Endothelial cell of umbilical vein (primary cell): ENCODE data around the gene KCNJ12. TPM values are rescaled to one million over a fixed set of nuclear protein-coding genes. Genes with fewer than 3 reads are reported as not detected.

Experiments used
- BruUV-seq: library from RNA; stranded (reverse); fragments of 400-500 nt; replicated peaks from 2 replicates; lab custom pipeline; 2021; lab: Mats Ljungman, UMichigan
- CTCF ChIA-PET: fragments of 300-600, 350-600 bp; sonication (Branson Sonifier 250); formaldehyde crosslinking; loops from one replicate; lab custom pipeline; 2021; ENCODE audit warnings: antibody characterized with exemption, inconsistent platforms; lab: Charles Lee
- POLR2A ChIA-PET: fragments of 300-600, 350-600 bp; sonication (Branson Sonifier 250); formaldehyde crosslinking; loops from one replicate; lab custom pipeline; 2021; ENCODE audit warnings: antibody characterized with exemption, inconsistent platforms; lab: Charles Lee
- DNase-seq: peaks from one replicate; pipeline ENCODE4 v3.0.0-alpha.2; 2011; ENCODE audit warnings: low read depth, low spot score
- FAIRE-seq: peaks from 2 replicates; lab custom pipeline; 2011; peaks lifted over from hg19 to GRCh38; lab: Jason Lieb, UNC
- H2AFZ ChIP-seq: 2 replicates; pipeline ENCODE4 v1.6.0; 2012; ENCODE audit warnings: low read depth, low read length, control low read depth, inconsistent platforms
- H3K27ac ChIP-seq: 2 replicates; pipeline ENCODE4 v1.5.1; 2011; ENCODE audit warnings: low read depth, mild to moderate bottlenecking, control low read depth, low read length, moderate library complexity; ENCODE audit not compliant: insufficient read depth
- H3K27me3 ChIP-seq, 2 experiments: 2 replicates each; pipeline versions ENCODE4 v1.6.0 to v1.6.1; 2011; ENCODE audit warnings: low read length in 2 of 2, mixed read lengths in 1 of 2; ENCODE audit not compliant: control insufficient read depth in 2 of 2, insufficient read depth in 2 of 2
- H3K36me3 ChIP-seq, 2 experiments: 2 replicates in 1 of 2; 3 replicates in 1 of 2; pipeline ENCODE4 v1.5.1; 2011; ENCODE audit warnings: low read length in 2 of 2, mild to moderate bottlenecking in 1 of 2, moderate library complexity in 1 of 2; ENCODE audit not compliant: control insufficient read depth in 2 of 2, insufficient read depth in 2 of 2; ENCODE audit errors: extremely low read depth in 1 of 2
- H3K4me1 ChIP-seq: 3 replicates; pipeline ENCODE4 v1.5.1; 2011; ENCODE audit warnings: mild to moderate bottlenecking, low read length; ENCODE audit not compliant: control insufficient read depth, insufficient read depth; ENCODE audit errors: extremely low read depth
- H3K4me2 ChIP-seq: 2 replicates; pipeline ENCODE4 v1.6.1; 2011; ENCODE audit warnings: low read length, control low read depth, mixed read lengths; ENCODE audit not compliant: insufficient read depth
- H3K4me3 ChIP-seq, 3 experiments: fragments of 200-600 bp in 1 of 3; sonication (generic), shearing (Covaris generic) in 1 of 3; replicated peaks in 1 of 3; 2 replicates each; pipeline ENCODE4 v1.5.1; 2011 to 2016; ENCODE audit warnings: control low read depth in 3 of 3, low read length in 3 of 3, mild to moderate bottlenecking in 2 of 3, inconsistent platforms in 1 of 3, low read depth in 1 of 3, moderate library complexity in 1 of 3; ENCODE audit not compliant: insufficient read depth in 1 of 3
- H3K79me2 ChIP-seq: 2 replicates; pipeline ENCODE4 v1.6.0; 2012; ENCODE audit warnings: low read length, inconsistent platforms; ENCODE audit not compliant: control insufficient read depth, insufficient read depth
- H3K9ac ChIP-seq: replicated peaks from 2 replicates; pipeline ENCODE3; 2011; ENCODE audit warnings: low read length, control low read depth; ENCODE audit not compliant: insufficient read depth; ENCODE audit errors: extremely low read depth
- H3K9me1 ChIP-seq: replicated peaks from 3 replicates; pipeline ENCODE4 v1.6.0; 2011; ENCODE audit warnings: mild to moderate bottlenecking, low read length; ENCODE audit not compliant: control insufficient read depth, insufficient read depth; ENCODE audit errors: extremely low read depth
- H3K9me3 ChIP-seq: replicated peaks from 2 replicates; pipeline ENCODE4 v1.5.1; 2012; ENCODE audit warnings: low read length, inconsistent platforms; ENCODE audit not compliant: control insufficient read depth, insufficient read depth
- H4K20me1 ChIP-seq: replicated peaks from 2 replicates; pipeline ENCODE3; 2011; ENCODE audit warnings: mild to moderate bottlenecking, low read length; ENCODE audit not compliant: control insufficient read depth, insufficient read depth; ENCODE audit errors: extremely low read depth
- CTCF ChIP-seq, 2 donors: IDR thresholded peaks; 1 replicate in 1 of 2; 2 replicates in 1 of 2; pipeline ENCODE4 v1.5.1; 2011; ENCODE audit warnings: low read length in 2 of 2, mild to moderate bottlenecking in 2 of 2, moderate library complexity in 2 of 2, control low read depth in 1 of 2, inconsistent platforms in 1 of 2, low read depth in 1 of 2; ENCODE audit not compliant: insufficient read depth in 1 of 2; ENCODE audit errors: extremely low read depth in 1 of 2
- EZH2 ChIP-seq: IDR thresholded peaks from 2 replicates; pipeline ENCODE4 v1.6.1; 2012; ENCODE audit warnings: borderline replicate concordance, low read depth, mild to moderate bottlenecking, moderate library complexity, low read length, inconsistent platforms; ENCODE audit not compliant: severe bottlenecking
- FOS ChIP-seq: IDR thresholded peaks from 2 replicates; pipeline ENCODE4 v1.6.1; 2011; ENCODE audit warnings: mild to moderate bottlenecking, low read length, moderate library complexity, borderline replicate concordance; ENCODE audit not compliant: insufficient read depth
- GATA2 ChIP-seq: IDR thresholded peaks from 2 replicates; pipeline ENCODE4 v1.7.0; 2011; ENCODE audit warnings: low read depth, mild to moderate bottlenecking, moderate library complexity, mixed read lengths, low read length; ENCODE audit not compliant: insufficient read length, insufficient read depth
- JUN ChIP-seq: IDR thresholded peaks from 2 replicates; pipeline ENCODE4 v1.6.1; 2011; ENCODE audit warnings: borderline replicate concordance, low read depth; ENCODE audit not compliant: insufficient read length, insufficient read depth
- MAX ChIP-seq: IDR thresholded peaks from 2 replicates; pipeline ENCODE4 v1.6.1; 2011; ENCODE audit not compliant: insufficient read depth, insufficient read length
- MYC ChIP-seq: IDR thresholded peaks from one replicate; pipeline ENCODE4 v1.6.1; 2011; ENCODE audit warnings: mild to moderate bottlenecking, low read depth, low read length
- POLR2A ChIP-seq: IDR thresholded peaks from 2 replicates; pipeline ENCODE4 v1.6.1; 2012; ENCODE audit warnings: low read depth, mild to moderate bottlenecking, control low read depth, low read length
- POLR2AphosphoS5 ChIP-seq: IDR thresholded peaks from 2 replicates; pipeline ENCODE4 v1.6.1; 2012; ENCODE audit warnings: low read depth, mild to moderate bottlenecking, control low read depth, low read length, moderate library complexity; ENCODE audit not compliant: insufficient read depth
- dilution Hi-C: fragments of 300-500 bp; cut with MboI; formaldehyde crosslinking; loops from one replicate; pipeline ENCODE4 v1.15.0; 2019; ENCODE audit warnings: low sequenced_read_pairs; ENCODE audit not compliant: extremely low pct_ligation_motif_present
- intact Hi-C: fragments of 100-400 bp; cut with micrococcal nuclease; formaldehyde crosslinking; loops from one replicate; pipeline ENCODE4 v1.10.0; 2022
- polyA plus RNA-seq, 4 experiments: library from polyadenylated mRNA; depleted of rRNA in 3 of 4; stranded (reverse) in 3 of 4; unstranded in 1 of 4; fragments of >200 nt; gene quantifications; 2 replicates each; pipeline versions ENCODE4 v1.2.1 to v1.2.3, GENCODE V29; 2011 to 2012; ENCODE audit warnings: missing spikeins in 1 of 4
- total RNA-seq: library from RNA; stranded (reverse); gene quantifications from 2 replicates; pipeline ENCODE4 v1.2.3, GENCODE V29; 2021

KCNJ12 gene
- total and polyA plus RNA-seq, 2 donors (not counting 3 experiments of a cell fraction or from before 2014, with no cell fraction given), result 0.19 to 0.44 TPM

DNA sequence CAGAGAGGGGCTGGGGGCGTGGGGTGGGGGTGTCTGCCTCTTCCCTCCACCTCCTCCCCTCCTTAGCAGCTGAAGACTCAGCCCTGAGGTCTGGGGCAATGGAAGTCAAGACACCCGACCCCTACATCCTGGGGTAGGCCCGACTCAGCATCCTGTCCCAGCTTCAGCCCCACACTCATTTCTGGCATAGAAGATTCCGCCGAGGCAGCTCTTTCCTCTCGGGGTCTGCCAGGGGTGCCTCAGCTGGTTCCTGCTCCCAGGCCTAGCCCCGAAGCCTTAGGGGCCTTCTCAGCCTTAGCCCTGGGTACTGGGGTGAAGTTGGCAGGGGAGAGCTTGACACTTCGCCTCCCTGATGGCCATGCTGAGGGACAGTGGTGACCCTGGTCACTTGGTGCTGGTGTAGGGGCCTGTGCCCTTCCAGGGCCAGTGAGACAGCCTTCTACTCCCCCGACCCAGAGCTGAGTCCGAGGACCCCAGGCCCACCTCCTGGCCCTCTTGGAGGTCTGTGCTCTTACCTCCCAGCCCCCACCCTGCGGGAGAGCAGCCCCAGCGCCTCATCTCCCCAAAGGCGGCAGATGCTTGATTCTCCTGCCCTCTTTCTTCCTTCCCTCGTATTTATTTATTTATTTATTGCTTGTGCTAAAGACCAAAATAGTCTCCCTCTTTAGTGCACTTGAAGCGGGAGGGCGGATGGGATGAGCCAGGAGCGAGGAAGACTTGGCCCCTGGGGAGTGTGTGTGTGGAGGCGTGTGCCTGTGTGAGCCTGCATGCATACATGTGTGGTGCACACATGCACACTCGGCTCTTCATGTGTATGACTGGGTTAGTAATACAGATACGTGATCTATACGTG, 42.5 kb downstream of the KCNJ12 start:
- H3K9me1 ChIP-seq, result no peaks in the 10 kb centered on the region
- POLR2A ChIA-PET, result no interaction called here
- BruUV-seq, result no TSS peak
- dilution Hi-C loops (no loop called here), intact Hi-C loops (no loop called here)
- no peak overlapping the region for H3K4me3 ChIP-seq
- CTCF ChIA-PET, result interaction anchor here (1.3 kb wide), 1 partner anchor 39 kb away, joined by 3 read pairs; no protein-coding TSS in a partner anchor
- FAIRE-seq, result no peak
- TF ChIP-seq GATA2 (no peak), CTCF (IDR thresholded peaks at IDR 0.05; ENCODE audit: extremely low read depth in 1 of 2, insufficient read depth in 1 of 2, low read depth in 1 of 2, low read length in 2 of 2) (no peak), EZH2 (no peak), JUN (no peak), POLR2A (no peak), POLR2AphosphoS5 (no peak), FOS (no peak), MAX (no peak), MYC (no peak)
- no peak overlapping the region for H3K4me2 ChIP-seq
- H3K79me2 ChIP-seq, result no peaks in the 10 kb centered on the region
- H3K36me3 ChIP-seq, result no peaks in the 10 kb centered on the region
- H2AFZ ChIP-seq, result no peak overlapping the region
- no peak overlapping the region for H3K9ac ChIP-seq
- H3K27me3 ChIP-seq, result no peaks in the 10 kb centered on the region
- H3K4me1 ChIP-seq, result no peaks in the 10 kb centered on the region
- H3K9me3 ChIP-seq, result no peaks in the 10 kb centered on the region
- no peak overlapping the region for H3K27ac ChIP-seq
- DNase-seq, result no peak
- H4K20me1 ChIP-seq, result no peaks in the 10 kb centered on the region
